NCI-H345 treated with DMSO at 0.1 percent for 48 hours (cell line): ENCODE measurements around the gene SLC26A2.
"Not testable (repeated sequence)": the region's sequence is repeated elsewhere in the genome, so short reads cannot be mapped to it uniquely, and the experiment has no call there.

Source experiments
- DNase-seq: peaks from one replicate; lab custom pipeline; 2025; ENCODE audit not compliant: unreplicated experiment; lab: John Stamatoyannopoulos, UW

Gene SLC26A2

GRCh38 chr5:150000990-150001659, 40.6 kb downstream of the SLC26A2 start:
- no peak for DNase-seq

GRCh38 chr5:150001660-150002486, 41.3 kb downstream of the SLC26A2 start:
- DNase-seq: peak; percentile 12

GRCh38 chr5:150006318-150006717, 45.8 kb downstream of the SLC26A2 start:
- no peak for DNase-seq

GRCh38 chr5:150007050-150007449, 46.5 kb downstream of the SLC26A2 start:
- no peak for DNase-seq

GRCh38 chr5:150009671-150010387, 49.3 kb downstream of the SLC26A2 start:
- DNase-seq: no peak

GRCh38 chr5:150013931-150014330, 53.4 kb downstream of the SLC26A2 start:
- DNase-seq: no peak

- no peak for DNase-seq
Measured at GRCh38 chr5:150014456-150014855, 53.9 kb downstream of the SLC26A2 start.

GRCh38 chr5:150015415-150015814, 54.9 kb downstream of the SLC26A2 start:
- DNase-seq: no peak

- no peak for DNase-seq
Measured at GRCh38 chr5:150016537-150016936, 56.0 kb downstream of the SLC26A2 start.

- no peak for DNase-seq
Measured at GRCh38 chr5:150017226-150018005, 56.9 kb downstream of the SLC26A2 start.

GRCh38 chr5:150020249-150020648, 59.7 kb downstream of the SLC26A2 start:
- DNase-seq: no peak

GRCh38 chr5:150021491-150022157, 61.1 kb downstream of the SLC26A2 start:
- DNase-seq: no peak

- DNase-seq: no peak
Measured at GRCh38 chr5:150022158-150022531, 61.6 kb downstream of the SLC26A2 start.

- DNase-seq: no peak
Measured at GRCh38 chr5:150022681-150023080, 62.1 kb downstream of the SLC26A2 start.

- no peak for DNase-seq
Measured at GRCh38 chr5:150023136-150023535, 62.6 kb downstream of the SLC26A2 start.

- DNase-seq: no peak
Measured at GRCh38 chr5:150024346-150024984, 63.9 kb downstream of the SLC26A2 start.

- DNase-seq: no peak
Measured at GRCh38 chr5:150026682-150027172, 66.2 kb downstream of the SLC26A2 start.

GRCh38 chr5:150028047-150028446, 67.5 kb downstream of the SLC26A2 start:
- not testable (repeated sequence) for DNase-seq

GRCh38 chr5:150033334-150033733, 72.8 kb downstream of the SLC26A2 start:
- DNase-seq: no peak

- no peak for DNase-seq
Measured at GRCh38 chr5:150034662-150035061, 74.1 kb downstream of the SLC26A2 start.
